Measurements from ENCODE around the gene FERMT2. TPM values are rescaled to one million over a fixed set of nuclear protein-coding genes. Genes with fewer than 3 reads are reported as not detected.

The FERMT2 gene
- total RNA-seq, 1 donor from 2014 or later, result 44.4 TPM

- no peak for TF ChIP-seq CTCF (IDR thresholded peaks at IDR 0.05; ENCODE audit: unreplicated experiment)
- no peak for DNase-seq (ENCODE audit: low spot score, unreplicated experiment)
- H3K4me1 Mint-ChIP-seq (ENCODE audit: low read depth), result peaks cover 11% of the 10 kb centered on the region
- no peak overlapping the region for H3K4me3 Mint-ChIP-seq (ENCODE audit: low read depth)
- H3K27ac Mint-ChIP-seq, result no peak overlapping the region
- H3K36me3 Mint-ChIP-seq (ENCODE audit: insufficient read depth), result no peaks in the 10 kb centered on the region
- no peaks in the 10 kb centered on the region for H3K27me3 Mint-ChIP-seq
- H3K9me3 Mint-ChIP-seq (ENCODE audit: low read depth), result no peaks in the 10 kb centered on the region
Observed at GRCh38 chr14:52939427-52939826, 11.4 kb downstream of the FERMT2 start.

GRCh38 chr14:52937869-52938268 lies 13.0 kb downstream of the FERMT2 start:
- no peak for DNase-seq (ENCODE audit: low spot score, unreplicated experiment)
- Mint-ChIP-seq H3K9me3 (ENCODE audit: low read depth) (no peaks in the 10 kb centered on the region), H3K27me3 (no peaks in the 10 kb centered on the region), H3K4me3 (ENCODE audit: low read depth) (no peak overlapping the region), H3K27ac (no peak overlapping the region), H3K4me1 (ENCODE audit: low read depth) (peaks cover 11% of the 10 kb centered on the region), H3K36me3 (ENCODE audit: insufficient read depth) (no peaks in the 10 kb centered on the region)
- no peak for TF ChIP-seq CTCF (IDR thresholded peaks at IDR 0.05; ENCODE audit: unreplicated experiment)

GRCh38 chr14:52937306-52937705 lies 13.5 kb downstream of the FERMT2 start:
- no peak for DNase-seq (ENCODE audit: low spot score, unreplicated experiment)
- Mint-ChIP-seq H3K27me3 (no peaks in the 10 kb centered on the region), H3K9me3 (ENCODE audit: low read depth) (no peaks in the 10 kb centered on the region), H3K4me1 (ENCODE audit: low read depth) (peaks cover 11% of the 10 kb centered on the region), H3K27ac (no peak overlapping the region), H3K36me3 (ENCODE audit: insufficient read depth) (no peaks in the 10 kb centered on the region), H3K4me3 (ENCODE audit: low read depth) (no peak overlapping the region)
- TF ChIP-seq CTCF (IDR thresholded peaks at IDR 0.05; ENCODE audit: unreplicated experiment), result no peak

GRCh38 chr14:52936437-52936836 lies 14.4 kb downstream of the FERMT2 start:
- no peaks in the 10 kb centered on the region for H3K27me3 Mint-ChIP-seq
- no peaks in the 10 kb centered on the region for H3K9me3 Mint-ChIP-seq (ENCODE audit: low read depth)
- H3K27ac Mint-ChIP-seq, result no peak overlapping the region
- no peaks in the 10 kb centered on the region for H3K36me3 Mint-ChIP-seq (ENCODE audit: insufficient read depth)
- no peak for DNase-seq (ENCODE audit: low spot score, unreplicated experiment)
- peaks cover 11% of the 10 kb centered on the region for H3K4me1 Mint-ChIP-seq (ENCODE audit: low read depth)
- TF ChIP-seq CTCF (IDR thresholded peaks at IDR 0.05; ENCODE audit: unreplicated experiment), result no peak
- H3K4me3 Mint-ChIP-seq (ENCODE audit: low read depth), result no peak overlapping the region

- peaks cover 10% of the 10 kb centered on the region for H3K4me1 Mint-ChIP-seq (ENCODE audit: low read depth)
Observed at GRCh38 chr14:52935833-52936232, 15.0 kb downstream of the FERMT2 start.

More at GRCh38 chr14:52935833-52936232, 15.0 kb downstream of the FERMT2 start:
- Mint-ChIP-seq H3K4me3 (ENCODE audit: low read depth) (no peak overlapping the region), H3K36me3 (ENCODE audit: insufficient read depth) (no peaks in the 10 kb centered on the region), H3K9me3 (ENCODE audit: low read depth) (no peaks in the 10 kb centered on the region), H3K27ac (no peak overlapping the region), H3K27me3 (no peaks in the 10 kb centered on the region)
- TF ChIP-seq CTCF (IDR thresholded peaks at IDR 0.05; ENCODE audit: unreplicated experiment), result no peak
- no peak for DNase-seq (ENCODE audit: low spot score, unreplicated experiment)

All from progenitor cell of endocrine pancreas (in vitro differentiated cells).